Islet of Langerhans (tissue), 1 donor: Measurements from ENCODE around the gene FEV.

Source experiments
- FAIRE-seq: peaks from one replicate; lab custom pipeline; 2011; peaks lifted over from hg19 to GRCh38; lab: Jason Lieb, UNC

Gene FEV

GRCh38 chr2:218985021-218985324 lies at the start of gene FEV:
Gene FEV, minus strand, starts transcription at chr2:218985184. Its CDS starts 109 bp downstream, at chr2:218985075.
- FAIRE-seq, result no peak

- no peak for FAIRE-seq
Measured at GRCh38 chr2:219032051-219032745, 47.2 kb upstream of the FEV start.

GRCh38 chr2:219031005-219031738 lies 46.2 kb upstream of the FEV start:
- FAIRE-seq, result no peak

GRCh38 chr2:219030177-219030940 lies 45.4 kb upstream of the FEV start:
- FAIRE-seq, result no peak

- FAIRE-seq, result no peak
Measured at GRCh38 chr2:219029829-219030165, 44.8 kb upstream of the FEV start.

GRCh38 chr2:219028996-219029828 lies 44.2 kb upstream of the FEV start:
- no peak for FAIRE-seq

- no peak for FAIRE-seq
Measured at GRCh38 chr2:219028141-219028540, 43.2 kb upstream of the FEV start.

- FAIRE-seq, result no peak
Measured at GRCh38 chr2:219027511-219028055, 42.6 kb upstream of the FEV start.

- no peak for FAIRE-seq
Measured at GRCh38 chr2:219026946-219027345, 42.0 kb upstream of the FEV start.

GRCh38 chr2:219025637-219026585 lies 40.9 kb upstream of the FEV start:
- no peak for FAIRE-seq

GRCh38 chr2:219024059-219024458 lies 39.1 kb upstream of the FEV start:
- FAIRE-seq, result no peak

GRCh38 chr2:219023045-219023605 lies 38.1 kb upstream of the FEV start:
- no peak for FAIRE-seq

- no peak for FAIRE-seq
Measured at GRCh38 chr2:219022616-219023015, 37.6 kb upstream of the FEV start.

GRCh38 chr2:219022041-219022440 lies 37.1 kb upstream of the FEV start:
- FAIRE-seq, result no peak

- FAIRE-seq, result no peak
Measured at GRCh38 chr2:219021591-219021990, 36.6 kb upstream of the FEV start.

- no peak for FAIRE-seq
Measured at GRCh38 chr2:219020604-219021365, 35.8 kb upstream of the FEV start.

GRCh38 chr2:219019436-219019835 lies 34.5 kb upstream of the FEV start:
- no peak for FAIRE-seq

GRCh38 chr2:219018726-219019125 lies 33.7 kb upstream of the FEV start:
- no peak for FAIRE-seq

GRCh38 chr2:219018286-219018685 lies 33.3 kb upstream of the FEV start:
- FAIRE-seq, result no peak
